Mesendoderm (in vitro differentiated cells): ENCODE measurements around the gene PKDREJ. TPM values are rescaled to one million over a fixed set of nuclear protein-coding genes. Genes with fewer than 3 reads are reported as not detected.
"Not testable (repeated sequence)": the region's sequence is repeated elsewhere in the genome, so short reads cannot be mapped to it uniquely, and the experiment has no call there.

ENCODE experiments used
- DNase-seq: peaks from one replicate; pipeline ENCODE4 v3.0.0; 2013
- H2AK5ac ChIP-seq: 2 replicates; pipeline ENCODE4 v1.6.1; 2013; ENCODE audit warnings: low read length, inconsistent platforms
- H2BK120ac ChIP-seq: 2 replicates; pipeline ENCODE4 v1.6.1; 2013; ENCODE audit warnings: low read depth, mild to moderate bottlenecking, low read length, moderate library complexity, mixed read lengths
- H2BK15ac ChIP-seq: replicated peaks from 2 replicates; pipeline ENCODE4 v1.6.1; 2013; ENCODE audit warnings: low read depth, mild to moderate bottlenecking, moderate library complexity
- H2BK5ac ChIP-seq: 2 replicates; pipeline ENCODE4 v1.6.1; 2013; ENCODE audit warnings: low read length, inconsistent platforms
- H3K18ac ChIP-seq: 2 replicates; pipeline ENCODE4 v1.6.1; 2013; ENCODE audit warnings: mild to moderate bottlenecking, low read length, mixed read lengths
- H3K23ac ChIP-seq: one replicate; pipeline ENCODE4 v1.6.1; 2013; ENCODE audit warnings: low read length
- H3K27ac ChIP-seq: 2 replicates; pipeline ENCODE4 v1.5.1; 2013; ENCODE audit warnings: low read depth, mild to moderate bottlenecking, inconsistent platforms, low read length, moderate library complexity
- H3K27me3 ChIP-seq: 2 replicates; pipeline ENCODE4 v1.6.1; 2013; ENCODE audit warnings: low read length, control low read depth, mild to moderate bottlenecking, inconsistent platforms; ENCODE audit not compliant: insufficient read depth, poor library complexity
- H3K36me3 ChIP-seq: 2 replicates; pipeline ENCODE4 v1.6.1; 2013; ENCODE audit warnings: low read length, inconsistent platforms; ENCODE audit not compliant: control insufficient read depth, insufficient read depth
- H3K4ac ChIP-seq: one replicate; pipeline ENCODE4 v1.6.1; 2013; ENCODE audit warnings: low read depth, mild to moderate bottlenecking, low read length, moderate library complexity
- H3K4me1 ChIP-seq: 2 replicates; pipeline ENCODE4 v1.6.1; 2013; ENCODE audit warnings: low read depth, low read length, inconsistent platforms; ENCODE audit not compliant: control insufficient read depth
- H3K4me2 ChIP-seq: 2 replicates; pipeline ENCODE4 v1.6.1; 2013; ENCODE audit warnings: low read length
- H3K4me3 ChIP-seq: 2 replicates; pipeline ENCODE4 v1.5.1; 2013; ENCODE audit warnings: mild to moderate bottlenecking, low read length
- H3K56ac ChIP-seq: one replicate; pipeline ENCODE4 v1.6.1; 2013; ENCODE audit warnings: low read length
- H3K79me1 ChIP-seq: 2 replicates; pipeline ENCODE4 v1.6.1; 2013; ENCODE audit warnings: low read length, inconsistent platforms
- H3K79me2 ChIP-seq: 2 replicates; pipeline ENCODE4 v1.6.1; 2013; ENCODE audit warnings: mild to moderate bottlenecking, low read length; ENCODE audit not compliant: control insufficient read depth, insufficient read depth
- H3K9ac ChIP-seq: 2 replicates; pipeline ENCODE4 v1.6.1; 2013; ENCODE audit warnings: low read length, inconsistent platforms
- H4K5ac ChIP-seq: one replicate; pipeline ENCODE4 v1.6.1; 2013; ENCODE audit warnings: low read length
- H4K8ac ChIP-seq: one replicate; pipeline ENCODE4 v1.6.1; 2013; ENCODE audit warnings: low read depth, mild to moderate bottlenecking, control low read depth, low read length, moderate library complexity
- WGBS: extraction: QIAGEN DNeasy Blood & Tissue Kit; methylation state at CpG from one replicate; pipeline ENCODE4 v1.1.7; 2013; ENCODE audit warnings: low lambda C conversion rate, missing lambda C conversion rate; ENCODE audit not compliant: insufficient coverage; ENCODE audit errors: extremely low coverage; 5-methylcytosine and 5-hydroxymethylcytosine counted together
- polyA plus RNA-seq, 2 experiments: library from polyadenylated mRNA; stranded (reverse); fragments of 200-250 nt; gene quantifications; one replicate each; pipeline ENCODE4 v1.2.3, GENCODE V29; 2013

PKDREJ gene, protein sequence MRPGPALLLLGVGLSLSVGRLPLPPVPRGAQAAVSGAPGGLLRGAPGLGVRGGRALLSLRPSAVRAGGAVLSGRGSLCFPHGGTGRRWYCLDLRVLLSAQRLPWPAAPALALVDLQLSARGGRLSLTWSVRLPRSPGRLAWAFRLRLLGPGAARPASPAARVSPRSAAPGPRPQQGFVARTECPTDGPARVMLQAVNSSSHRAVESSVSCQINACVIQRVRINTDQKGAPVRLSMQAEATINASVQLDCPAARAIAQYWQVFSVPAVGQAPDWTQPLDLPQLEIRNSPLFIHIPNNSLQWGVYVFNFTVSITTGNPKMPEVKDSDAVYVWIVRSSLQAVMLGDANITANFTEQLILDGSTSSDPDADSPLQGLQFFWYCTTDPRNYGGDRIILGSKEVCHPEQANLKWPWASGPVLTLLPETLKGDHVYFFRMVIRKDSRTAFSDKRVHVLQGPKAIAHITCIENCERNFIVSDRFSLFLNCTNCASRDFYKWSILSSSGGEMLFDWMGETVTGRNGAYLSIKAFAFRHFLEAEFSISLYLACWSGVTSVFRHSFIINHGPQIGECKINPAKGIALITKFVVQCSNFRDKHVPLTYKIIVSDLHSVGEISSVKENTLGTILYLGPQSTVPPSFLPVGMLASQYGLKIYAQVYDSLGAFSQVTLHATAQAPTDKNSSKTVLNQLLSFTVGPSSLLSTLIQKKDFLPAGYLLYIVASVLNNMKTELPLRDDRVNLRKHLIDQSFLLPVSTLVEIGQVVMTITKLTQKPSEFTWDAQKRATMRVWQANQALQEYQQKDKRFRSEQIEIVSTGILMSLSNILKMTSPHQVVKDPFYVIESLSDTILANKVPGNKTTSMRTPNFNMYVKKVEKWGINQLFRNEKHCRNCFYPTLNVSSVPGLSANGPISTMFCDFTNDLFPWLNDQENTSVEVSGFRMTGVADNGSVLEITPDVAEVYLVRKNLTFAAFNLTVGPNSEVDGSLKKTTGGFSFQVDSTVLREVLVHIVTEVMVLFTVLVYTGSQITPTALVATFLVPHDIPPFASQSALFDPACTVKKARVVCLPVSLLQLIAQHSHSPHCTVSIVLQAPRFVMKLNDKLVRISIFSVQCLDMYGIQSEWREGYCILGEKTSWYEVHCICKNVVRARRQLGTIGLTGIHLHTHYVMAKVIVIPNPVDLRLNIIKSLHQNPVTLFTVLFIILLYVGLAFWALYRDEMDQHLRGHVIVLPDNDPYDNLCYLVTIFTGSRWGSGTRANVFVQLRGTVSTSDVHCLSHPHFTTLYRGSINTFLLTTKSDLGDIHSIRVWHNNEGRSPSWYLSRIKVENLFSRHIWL (N-terminal part only)
- polyA plus RNA-seq (2013, experiment 1 of 2): 0.03 TPM
- polyA plus RNA-seq (2013, experiment 2 of 2): 0.04 TPM

GRCh38 chr22:46263216-46263590, at the start of gene PKDREJ:
Gene PKDREJ, minus strand, starts transcription at chr22:46263343. Its CDS starts 21 bp downstream, at chr22:46263322.
- H3K27ac ChIP-seq: no peak within 1 kb of the TSS
- no peak within 1 kb of the TSS for H4K5ac ChIP-seq
- H3K18ac ChIP-seq: peak within 1 kb of the TSS; percentile 57
- H2BK120ac ChIP-seq: no peak within 1 kb of the TSS
- H3K36me3 ChIP-seq: no peaks in the 10 kb centered on the region
- H3K4me1 ChIP-seq: no peaks in the 10 kb centered on the region
- peak within 1 kb of the TSS; percentile 17 for H3K4ac ChIP-seq
- H3K23ac ChIP-seq: peak within 1 kb of the TSS; percentile 24
- no peaks in the 10 kb centered on the region for H3K79me2 ChIP-seq
- H3K56ac ChIP-seq: peak within 1 kb of the TSS; percentile 84
- no peak within 1 kb of the TSS for H4K8ac ChIP-seq
- H3K9ac ChIP-seq: peak within 1 kb of the TSS; percentile 54
- peaks cover 7% of the 10 kb centered on the region for H3K27me3 ChIP-seq
- no peak within 1 kb of the TSS for H3K4me3 ChIP-seq
- no peak for DNase-seq
- H2BK5ac ChIP-seq: no peak within 1 kb of the TSS
- peak within 1 kb of the TSS; percentile 38 for H3K4me2 ChIP-seq
- no peak within 1 kb of the TSS for H2BK15ac ChIP-seq
- H3K79me1 ChIP-seq: no peaks in the 10 kb centered on the region
- no CpG with 5 or more reads among the region's 30 CpGs for WGBS
- H2AK5ac ChIP-seq: no peak within 1 kb of the TSS

DNA sequence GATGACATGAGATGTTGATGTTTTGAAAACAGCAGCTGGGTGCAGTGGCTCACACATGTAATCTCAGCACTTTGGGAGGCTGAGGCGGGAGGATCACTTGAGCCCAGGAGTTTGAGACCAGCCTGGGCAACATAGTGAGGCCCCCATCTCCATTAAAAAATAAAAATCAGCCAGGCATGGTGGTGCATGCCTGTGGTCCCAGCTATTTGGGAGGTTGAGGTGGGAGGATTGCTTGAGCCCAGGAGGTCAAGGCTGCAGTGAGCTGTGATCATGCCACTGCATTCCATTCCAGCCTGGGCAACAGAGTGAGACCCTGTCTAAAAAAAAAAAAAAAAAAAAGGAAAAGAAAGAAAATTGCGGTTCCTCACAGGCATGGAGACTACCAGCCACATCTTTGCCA, 49.7 kb upstream of the PKDREJ start:
- H3K27me3 ChIP-seq, H3K27ac ChIP-seq, H2BK5ac ChIP-seq, H3K56ac ChIP-seq, H3K79me2 ChIP-seq, H3K9ac ChIP-seq, H3K23ac ChIP-seq, H4K5ac ChIP-seq, H3K18ac ChIP-seq, H4K8ac ChIP-seq, H3K4me1 ChIP-seq, H2AK5ac ChIP-seq, H3K4me3 ChIP-seq, H2BK120ac ChIP-seq, H3K4me2 ChIP-seq, DNase-seq, H2BK15ac ChIP-seq, H3K4ac ChIP-seq: not testable (repeated sequence)
- WGBS: no CpG with 5 or more reads among the region's 2 CpGs
- Histone ChIP-seq H3K79me1 (peaks cover 11% of the 10 kb centered on the region), H3K36me3 (peaks cover 22% of the 10 kb centered on the region)

DNA sequence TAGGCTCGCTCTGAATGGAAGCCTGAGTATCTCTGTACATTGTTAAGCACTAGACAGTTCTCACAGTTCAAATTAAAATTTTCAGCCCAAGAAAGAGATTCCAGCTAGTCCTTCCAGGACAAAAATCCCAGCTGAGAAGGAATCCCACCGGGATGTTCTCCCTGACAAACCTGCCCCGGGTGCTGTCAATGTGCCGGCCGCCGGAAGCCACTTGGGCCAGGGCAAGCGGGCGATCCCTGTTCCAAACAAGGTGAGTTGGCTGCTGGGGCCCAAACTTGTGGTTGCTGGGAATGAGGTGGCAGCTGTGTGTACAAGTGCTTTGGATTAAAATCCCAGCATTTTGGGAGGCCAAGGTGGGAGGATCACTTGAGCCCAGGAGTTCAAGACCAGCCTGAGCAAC, 48.9 kb upstream of the PKDREJ start:
- H3K79me1 ChIP-seq: peaks cover 11% of the 10 kb centered on the region
- H4K8ac ChIP-seq: no peak overlapping the region
- no peak overlapping the region for H3K4me2 ChIP-seq
- no peak overlapping the region for H3K4ac ChIP-seq
- no peaks in the 10 kb centered on the region for H3K27me3 ChIP-seq
- no peak overlapping the region for H2BK5ac ChIP-seq
- peaks cover under 1% of the 10 kb centered on the region for H3K79me2 ChIP-seq
- H3K4me3 ChIP-seq: no peak overlapping the region
- no peak overlapping the region for H3K18ac ChIP-seq
- peaks cover 20% of the 10 kb centered on the region for H3K36me3 ChIP-seq
- H2BK120ac ChIP-seq: no peak overlapping the region
- H3K9ac ChIP-seq: no peak overlapping the region
- H3K56ac ChIP-seq: no peak overlapping the region
- no peak overlapping the region for H2BK15ac ChIP-seq
- no peak overlapping the region for H2AK5ac ChIP-seq
- no peak for DNase-seq
- no CpG with 5 or more reads among the region's 8 CpGs for WGBS
- H3K27ac ChIP-seq: no peak overlapping the region
- H3K4me1 ChIP-seq: no peaks in the 10 kb centered on the region
- H3K23ac ChIP-seq: no peak overlapping the region
- H4K5ac ChIP-seq: no peak overlapping the region

- H3K4me3 ChIP-seq: no peak overlapping the region
- no peak overlapping the region for H3K4me2 ChIP-seq
- no peak overlapping the region for H2BK5ac ChIP-seq
- H3K79me2 ChIP-seq: peaks cover 5% of the 10 kb centered on the region
- no peak overlapping the region for H3K23ac ChIP-seq
- no peaks in the 10 kb centered on the region for H3K27me3 ChIP-seq
- H3K4ac ChIP-seq: no peak overlapping the region
- peaks cover 17% of the 10 kb centered on the region for H3K36me3 ChIP-seq
- H2AK5ac ChIP-seq: no peak overlapping the region
- no peak overlapping the region for H4K5ac ChIP-seq
- no peak overlapping the region for H3K9ac ChIP-seq
- no CpG with 5 or more reads among the region's 15 CpGs for WGBS
- H3K79me1 ChIP-seq: peaks cover 15% of the 10 kb centered on the region
- no peak overlapping the region for H3K27ac ChIP-seq
- no peak overlapping the region for H4K8ac ChIP-seq
- no peak overlapping the region for H3K56ac ChIP-seq
- no peak overlapping the region for H2BK120ac ChIP-seq
- H2BK15ac ChIP-seq: no peak overlapping the region
- DNase-seq: no peak
- no peak overlapping the region for H3K18ac ChIP-seq
- no peaks in the 10 kb centered on the region for H3K4me1 ChIP-seq
Measured at GRCh38 chr22:46309526-46310085, 46.5 kb upstream of the PKDREJ start.

GRCh38 chr22:46308283-46308988, 45.3 kb upstream of the PKDREJ start:
- no peak overlapping the region for H3K4me2 ChIP-seq
- H3K23ac ChIP-seq: no peak overlapping the region
- no peak overlapping the region for H3K18ac ChIP-seq
- peaks cover 21% of the 10 kb centered on the region for H3K79me1 ChIP-seq
- DNase-seq: no peak
- no CpG with 5 or more reads among the region's 23 CpGs for WGBS
- peaks cover 16% of the 10 kb centered on the region for H3K79me2 ChIP-seq
- H4K8ac ChIP-seq: no peak overlapping the region
- H3K27ac ChIP-seq: no peak overlapping the region
- peaks cover 14% of the 10 kb centered on the region for H3K36me3 ChIP-seq
- H2BK120ac ChIP-seq: no peak overlapping the region
- H2BK5ac ChIP-seq: no peak overlapping the region
- H3K56ac ChIP-seq: no peak overlapping the region
- no peak overlapping the region for H4K5ac ChIP-seq
- H3K4me1 ChIP-seq: no peaks in the 10 kb centered on the region
- H2AK5ac ChIP-seq: no peak overlapping the region
- no peak overlapping the region for H3K4ac ChIP-seq
- no peaks in the 10 kb centered on the region for H3K27me3 ChIP-seq
- no peak overlapping the region for H3K9ac ChIP-seq
- H2BK15ac ChIP-seq: no peak overlapping the region
- H3K4me3 ChIP-seq: no peak overlapping the region
